AG04450 (cell line): ENCODE measurements around the gene SYVN1. TPM values are rescaled to one million over a fixed set of nuclear protein-coding genes. Genes with fewer than 3 reads are reported as not detected.

Experiments
- CTCF ChIA-PET: fragments of 300-600, 350-600 bp; formaldehyde crosslinking; extraction: SDS; loops from one replicate; lab custom pipeline; 2022; ENCODE audit warnings: antibody characterized with exemption, inconsistent platforms; lab: Charles Lee
- POLR2A ChIA-PET: fragments of 350-600 bp; formaldehyde crosslinking; extraction: SDS; loops from one replicate; lab custom pipeline; 2021; ENCODE audit warnings: antibody characterized with exemption, inconsistent platforms; lab: Yijun Ruan, JAX
- DNase-seq: peaks from one replicate; pipeline ENCODE4 v3.0.0-alpha.2; 2011; ENCODE audit warnings: low read depth, low spot score
- H3K27ac ChIP-seq: one replicate; pipeline ENCODE4 v1.5.1; 2012; ENCODE audit warnings: low read depth, low read length, control low read depth
- H3K27me3 ChIP-seq: one replicate; pipeline ENCODE4 v1.6.0; 2012; ENCODE audit warnings: low read length; ENCODE audit not compliant: control insufficient read depth, insufficient read depth
- H3K4me3 ChIP-seq: 2 replicates; pipeline ENCODE4 v1.5.1; 2011; ENCODE audit warnings: mild to moderate bottlenecking, low read depth, low read length, control low read depth
- H3K9me3 ChIP-seq: 2 replicates; pipeline ENCODE4 v1.5.1; 2012; ENCODE audit warnings: low read length; ENCODE audit not compliant: control insufficient read depth, insufficient read depth
- polyA plus RNA-seq: library from polyadenylated mRNA; depleted of rRNA; stranded (reverse); fragments of >200 nt; gene quantifications from 2 replicates; pipeline ENCODE4 v1.2.3, GENCODE V29; 2011
- TF ChIP-seq, protein P1 (sequence below): IDR thresholded peaks from 2 replicates; pipeline ENCODE4 v1.5.1; 2011; ENCODE audit warnings: low read depth, low read length, control low read depth, inconsistent platforms

The SYVN1 gene
- polyA plus RNA-seq, 1 experiment = 18.7 TPM

DNA sequence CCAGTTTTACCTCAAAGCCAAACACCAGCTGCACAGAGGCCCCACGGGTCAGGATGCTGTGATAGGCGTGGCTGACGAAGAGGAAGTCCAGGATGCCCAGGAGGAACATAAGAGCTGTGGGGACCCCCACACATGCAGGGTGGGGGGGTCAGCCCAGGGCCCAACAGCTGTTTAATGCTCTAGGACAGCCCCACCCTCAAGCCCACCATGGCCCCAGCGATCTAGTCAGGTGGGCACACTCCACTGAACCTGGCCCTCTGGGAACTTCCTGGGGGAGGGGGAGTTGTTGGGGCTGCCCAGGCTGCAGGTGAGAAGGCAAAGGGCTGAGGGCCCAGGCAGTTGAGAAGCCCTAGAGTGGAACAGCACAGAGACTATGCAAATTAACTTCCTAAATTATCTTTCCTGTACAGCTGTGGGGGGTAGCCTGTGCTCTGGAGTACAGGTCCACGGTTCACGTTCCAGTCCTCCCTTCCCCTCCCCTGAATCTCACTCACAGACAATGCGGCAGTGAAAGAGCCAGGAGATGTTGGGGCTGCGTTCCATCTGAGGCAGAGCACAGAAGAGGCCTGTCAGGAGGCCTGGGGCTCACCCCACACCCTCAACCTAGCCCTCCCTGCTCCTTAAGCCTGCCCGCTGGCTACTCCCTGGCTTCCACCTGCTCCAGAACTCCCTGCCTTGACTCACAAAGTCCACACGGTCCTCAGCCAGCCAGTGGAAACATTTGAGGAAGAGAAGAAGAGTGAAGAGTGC lies 1.9 kb downstream of the SYVN1 start:
- POLR2A ChIA-PET = no interaction called here
- no peak for DNase-seq
- H3K27ac ChIP-seq = no peak overlapping the region
- H3K4me3 ChIP-seq = peak overlapping the region; percentile 95
- no peaks in the 10 kb centered on the region for H3K27me3 ChIP-seq
- no peaks in the 10 kb centered on the region; the same call in 1 of the 2 replicates for H3K9me3 ChIP-seq
- TF ChIP-seq, protein P1, sequence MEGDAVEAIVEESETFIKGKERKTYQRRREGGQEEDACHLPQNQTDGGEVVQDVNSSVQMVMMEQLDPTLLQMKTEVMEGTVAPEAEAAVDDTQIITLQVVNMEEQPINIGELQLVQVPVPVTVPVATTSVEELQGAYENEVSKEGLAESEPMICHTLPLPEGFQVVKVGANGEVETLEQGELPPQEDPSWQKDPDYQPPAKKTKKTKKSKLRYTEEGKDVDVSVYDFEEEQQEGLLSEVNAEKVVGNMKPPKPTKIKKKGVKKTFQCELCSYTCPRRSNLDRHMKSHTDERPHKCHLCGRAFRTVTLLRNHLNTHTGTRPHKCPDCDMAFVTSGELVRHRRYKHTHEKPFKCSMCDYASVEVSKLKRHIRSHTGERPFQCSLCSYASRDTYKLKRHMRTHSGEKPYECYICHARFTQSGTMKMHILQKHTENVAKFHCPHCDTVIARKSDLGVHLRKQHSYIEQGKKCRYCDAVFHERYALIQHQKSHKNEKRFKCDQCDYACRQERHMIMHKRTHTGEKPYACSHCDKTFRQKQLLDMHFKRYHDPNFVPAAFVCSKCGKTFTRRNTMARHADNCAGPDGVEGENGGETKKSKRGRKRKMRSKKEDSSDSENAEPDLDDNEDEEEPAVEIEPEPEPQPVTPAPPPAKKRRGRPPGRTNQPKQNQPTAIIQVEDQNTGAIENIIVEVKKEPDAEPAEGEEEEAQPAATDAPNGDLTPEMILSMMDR = no peak
- CTCF ChIA-PET = interaction anchor here (1.4 kb wide), 1 partner anchor 22 kb away, joined by 3 read pairs; no protein-coding TSS in a partner anchor

DNA sequence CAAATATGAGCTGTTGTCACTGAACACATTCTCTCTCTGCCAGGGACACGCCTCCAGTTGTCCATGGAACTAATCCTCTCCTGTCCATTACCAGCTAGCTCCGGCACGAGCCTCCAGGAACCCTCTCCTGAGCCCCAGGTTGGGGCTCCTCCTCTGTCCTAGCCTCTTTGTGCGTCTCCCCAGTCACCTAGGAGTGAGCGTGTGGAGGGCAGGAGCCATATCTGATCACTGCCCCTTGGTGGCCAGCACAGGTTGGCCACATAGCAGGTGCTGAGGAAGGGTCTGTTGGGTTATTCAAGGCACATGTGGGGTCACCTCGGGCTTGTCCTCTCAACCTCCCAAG lies 2.5 kb downstream of the SYVN1 start:
- CTCF ChIA-PET = interaction anchor here (1.4 kb wide), 1 partner anchor 21 kb away, joined by 3 read pairs; no protein-coding TSS in a partner anchor
- TF ChIP-seq, protein P1 = no peak
- POLR2A ChIA-PET = no interaction called here

DNA sequence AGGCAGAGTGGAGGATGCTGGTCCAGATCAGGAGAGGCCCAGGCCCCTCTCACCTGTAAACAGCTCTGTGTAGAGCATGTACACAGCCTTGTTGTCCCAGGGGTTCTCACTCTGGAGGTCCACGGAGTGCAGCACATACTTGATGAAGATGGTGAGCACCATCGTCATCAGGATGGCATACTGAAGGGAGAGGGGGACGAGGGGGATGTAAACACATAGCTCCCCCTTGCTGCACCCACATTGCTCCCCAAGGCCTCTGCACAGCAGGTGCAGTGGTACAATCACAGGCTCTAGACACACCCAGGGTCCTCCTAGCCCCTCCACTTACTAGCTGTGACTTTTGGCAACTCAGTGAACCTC lies 2.9 kb downstream of the SYVN1 start:
- no peak for DNase-seq
- TF ChIP-seq, protein P1 = no peak
- no peak overlapping the region for H3K4me3 ChIP-seq
- no peak overlapping the region for H3K27ac ChIP-seq
- H3K9me3 ChIP-seq = no peaks in the 10 kb centered on the region; the same call in 1 of the 2 replicates
- H3K27me3 ChIP-seq = no peaks in the 10 kb centered on the region
- ChIA-PET CTCF (interaction anchor here (1.4 to 2.1 kb wide), 2 partner anchors 14 to 21 kb away, joined by 3 to 5 read pairs; partner anchors contain the start of gene ZNHIT2), POLR2A (interaction anchor here (1.4 kb wide), 1 partner anchor 9 kb away, joined by 4 read pairs; the partner anchor contains the start of genes FAU and MRPL49)

More for the DNA sequence above, 2.5 kb downstream of the SYVN1 start:
- DNase-seq = no peak
- H3K27me3 ChIP-seq = no peaks in the 10 kb centered on the region
- no peak overlapping the region for H3K4me3 ChIP-seq
- no peak overlapping the region for H3K27ac ChIP-seq
- H3K9me3 ChIP-seq = no peaks in the 10 kb centered on the region; the same call in 1 of the 2 replicates

DNA sequence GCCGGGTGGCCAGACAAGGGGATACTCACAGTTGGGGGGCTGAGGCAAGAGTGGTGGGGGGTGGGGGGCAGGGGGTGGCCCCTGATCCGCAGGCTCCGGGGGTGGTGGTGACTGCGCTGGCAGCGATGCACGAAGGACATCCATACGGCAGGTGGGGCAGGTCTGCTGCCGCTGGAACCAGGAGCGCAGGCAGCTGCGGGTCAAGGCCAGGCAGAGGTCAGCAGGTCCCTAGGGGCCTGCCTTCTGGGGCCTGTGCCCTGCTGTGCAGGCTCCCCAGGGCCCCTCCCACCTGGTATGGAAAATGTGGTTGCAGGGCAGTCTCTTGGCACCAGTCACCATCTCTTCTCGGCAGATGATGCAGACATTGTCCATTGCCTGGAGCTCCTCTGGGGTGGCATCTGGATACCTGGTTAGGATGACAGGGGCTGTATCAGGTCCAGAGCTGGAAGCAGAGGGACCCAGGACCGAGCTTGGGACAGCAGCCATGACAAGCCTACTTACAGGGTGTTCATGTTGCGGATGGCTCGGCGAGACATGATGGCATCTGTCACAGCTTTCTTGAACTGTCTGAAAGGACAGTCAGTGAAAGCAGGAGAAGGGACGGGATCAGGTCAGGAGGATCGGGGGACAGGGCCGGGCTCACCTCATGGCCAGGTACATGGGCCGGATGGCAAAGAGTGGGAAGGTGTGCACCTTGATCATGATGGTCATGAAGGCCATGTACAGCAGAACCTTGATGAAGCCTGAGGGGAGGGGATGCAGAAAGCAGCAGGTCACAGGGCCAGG lies 3.5 kb downstream of the SYVN1 start:
- H3K27ac ChIP-seq = no peak overlapping the region
- POLR2A ChIA-PET = interaction anchor here (1.4 kb wide), 1 partner anchor 9 kb away, joined by 4 read pairs; the partner anchor contains the start of genes FAU and MRPL49
- CTCF ChIA-PET = interaction anchor here (1.4 to 2.1 kb wide), 2 partner anchors 14 to 20 kb away, joined by 3 to 5 read pairs; partner anchors contain the start of gene ZNHIT2
- no peak overlapping the region for H3K4me3 ChIP-seq
- no peaks in the 10 kb centered on the region for H3K27me3 ChIP-seq
- H3K9me3 ChIP-seq = no peaks in the 10 kb centered on the region; the same call in 1 of the 2 replicates
- TF ChIP-seq, protein P1 = no peak
- no peak for DNase-seq
